ENCODE data around the gene PPP1R9A.

The PPP1R9A gene

GRCh38 chr7:94940241-94940640 lies 32.8 kb downstream of the PPP1R9A start:
- H3K27ac ChIP-seq (ENCODE audit: insufficient read depth, low read depth, low read length, poor library complexity, severe bottlenecking): no peak overlapping the region
- H3K36me3 ChIP-seq (ENCODE audit: control insufficient read depth, insufficient read depth, low read length): no peaks in the 10 kb centered on the region
- H3K27me3 ChIP-seq (ENCODE audit: control insufficient read depth, insufficient read depth, low read length, poor library complexity, severe bottlenecking): no peaks in the 10 kb centered on the region
- H3K4me3 ChIP-seq (ENCODE audit: insufficient read depth, low read depth, low read length): no peak overlapping the region
- H3K9me3 ChIP-seq (ENCODE audit: control insufficient read depth, low read length): no peaks in the 10 kb centered on the region
- H3K4me1 ChIP-seq (ENCODE audit: control insufficient read depth, insufficient read depth, low read length): no peaks in the 10 kb centered on the region

DNA sequence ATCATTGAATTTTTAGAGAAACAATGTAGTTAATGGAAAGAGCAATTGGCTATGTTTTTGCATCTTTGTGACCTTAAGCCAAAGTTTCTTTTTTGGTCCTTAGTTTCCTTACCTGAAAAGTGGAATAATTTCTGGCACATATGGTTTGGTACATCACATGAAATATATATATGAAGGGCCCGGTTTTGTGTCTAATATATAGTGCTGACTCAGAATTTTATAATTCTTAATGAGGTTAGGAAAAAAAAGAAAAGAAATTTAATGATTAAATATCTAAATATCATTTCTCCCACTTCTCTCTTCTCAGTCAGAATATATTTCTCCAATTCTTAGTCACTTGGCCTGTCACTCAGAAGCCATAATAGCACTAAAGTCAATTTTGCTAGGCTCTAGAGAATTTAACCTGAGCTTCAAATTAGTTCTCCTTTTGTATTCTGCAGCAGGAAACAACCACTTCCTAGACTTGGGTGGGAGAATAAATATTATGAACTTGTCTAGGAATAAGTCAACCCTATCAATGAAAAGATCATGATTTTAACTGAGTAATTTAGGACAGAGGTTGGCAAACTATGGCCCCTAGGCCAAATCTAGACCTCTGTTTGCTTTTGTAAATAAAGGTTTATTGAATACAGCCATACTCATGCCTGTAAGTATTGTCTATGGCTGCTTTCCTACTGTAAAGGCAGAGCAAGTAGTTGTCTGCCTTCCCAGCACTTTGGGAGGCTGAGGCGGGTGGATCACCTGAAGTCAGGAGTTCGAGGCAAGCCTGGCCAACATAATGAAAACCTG lies 34.6 kb downstream of the PPP1R9A start:
- Histone ChIP-seq H3K4me1 (ENCODE audit: control insufficient read depth, insufficient read depth, low read length) (no peaks in the 10 kb centered on the region), H3K36me3 (ENCODE audit: control insufficient read depth, insufficient read depth, low read length) (no peaks in the 10 kb centered on the region), H3K4me3 (ENCODE audit: insufficient read depth, low read depth, low read length) (no peak overlapping the region), H3K27ac (ENCODE audit: insufficient read depth, low read depth, low read length, poor library complexity, severe bottlenecking) (no peak overlapping the region), H3K27me3 (ENCODE audit: control insufficient read depth, insufficient read depth, low read length, poor library complexity, severe bottlenecking) (no peaks in the 10 kb centered on the region), H3K9me3 (ENCODE audit: control insufficient read depth, low read length) (no peaks in the 10 kb centered on the region)
- WGBS, 2 experiments: 77 to 96% methylated on average over 2 to 3 of the region's 3 CpGs

GRCh38 chr7:94943134-94943533 lies 35.7 kb downstream of the PPP1R9A start:
- no peak overlapping the region for H3K4me3 ChIP-seq (ENCODE audit: insufficient read depth, low read depth, low read length)
- no peaks in the 10 kb centered on the region for H3K9me3 ChIP-seq (ENCODE audit: control insufficient read depth, low read length)
- H3K36me3 ChIP-seq (ENCODE audit: control insufficient read depth, insufficient read depth, low read length): no peaks in the 10 kb centered on the region
- no peak overlapping the region for H3K27ac ChIP-seq (ENCODE audit: insufficient read depth, low read depth, low read length, poor library complexity, severe bottlenecking)
- H3K4me1 ChIP-seq (ENCODE audit: control insufficient read depth, insufficient read depth, low read length): no peaks in the 10 kb centered on the region
- no peaks in the 10 kb centered on the region for H3K27me3 ChIP-seq (ENCODE audit: control insufficient read depth, insufficient read depth, low read length, poor library complexity, severe bottlenecking)

DNA sequence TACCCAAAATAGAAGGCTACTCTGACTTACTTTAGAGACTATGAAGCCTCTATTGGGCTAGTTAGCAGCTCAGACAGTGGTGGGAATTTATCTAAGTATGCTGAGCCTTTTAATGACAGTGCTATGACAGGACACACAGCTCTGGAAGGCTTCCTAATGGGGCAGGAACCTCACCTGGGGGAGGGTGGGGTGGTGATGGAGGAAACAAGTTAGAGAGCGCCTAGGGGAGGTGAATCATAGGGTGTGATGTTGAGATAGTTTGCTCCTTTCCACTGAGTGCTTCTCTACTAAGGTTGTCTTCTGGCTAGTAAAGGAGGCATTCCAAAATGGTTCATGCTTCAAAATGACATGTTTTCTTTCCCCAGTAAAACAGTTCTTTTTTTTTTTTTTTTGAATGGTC lies 42.1 kb downstream of the PPP1R9A start:
- Histone ChIP-seq H3K9me3 (ENCODE audit: control insufficient read depth, low read length) (no peaks in the 10 kb centered on the region), H3K27ac (ENCODE audit: insufficient read depth, low read depth, low read length, poor library complexity, severe bottlenecking) (no peak overlapping the region), H3K27me3 (ENCODE audit: control insufficient read depth, insufficient read depth, low read length, poor library complexity, severe bottlenecking) (no peaks in the 10 kb centered on the region), H3K4me3 (ENCODE audit: insufficient read depth, low read depth, low read length) (no peak overlapping the region), H3K36me3 (ENCODE audit: control insufficient read depth, insufficient read depth, low read length) (no peaks in the 10 kb centered on the region), H3K4me1 (ENCODE audit: control insufficient read depth, insufficient read depth, low read length) (no peaks in the 10 kb centered on the region)
- 87 to 93% methylated on average over 1 of the region's 1 CpG for WGBS, 2 experiments

GRCh38 chr7:94955807-94956206 lies 48.4 kb downstream of the PPP1R9A start:
- H3K27ac ChIP-seq (ENCODE audit: insufficient read depth, low read depth, low read length, poor library complexity, severe bottlenecking): no peak overlapping the region
- H3K9me3 ChIP-seq (ENCODE audit: control insufficient read depth, low read length): no peaks in the 10 kb centered on the region
- H3K36me3 ChIP-seq (ENCODE audit: control insufficient read depth, insufficient read depth, low read length): no peaks in the 10 kb centered on the region
- H3K4me3 ChIP-seq (ENCODE audit: insufficient read depth, low read depth, low read length): no peak overlapping the region
- H3K4me1 ChIP-seq (ENCODE audit: control insufficient read depth, insufficient read depth, low read length): no peaks in the 10 kb centered on the region
- H3K27me3 ChIP-seq (ENCODE audit: control insufficient read depth, insufficient read depth, low read length, poor library complexity, severe bottlenecking): no peaks in the 10 kb centered on the region
- WGBS, 2 experiments: 93% methylated on average over 3 of the region's 3 CpGs

DNA sequence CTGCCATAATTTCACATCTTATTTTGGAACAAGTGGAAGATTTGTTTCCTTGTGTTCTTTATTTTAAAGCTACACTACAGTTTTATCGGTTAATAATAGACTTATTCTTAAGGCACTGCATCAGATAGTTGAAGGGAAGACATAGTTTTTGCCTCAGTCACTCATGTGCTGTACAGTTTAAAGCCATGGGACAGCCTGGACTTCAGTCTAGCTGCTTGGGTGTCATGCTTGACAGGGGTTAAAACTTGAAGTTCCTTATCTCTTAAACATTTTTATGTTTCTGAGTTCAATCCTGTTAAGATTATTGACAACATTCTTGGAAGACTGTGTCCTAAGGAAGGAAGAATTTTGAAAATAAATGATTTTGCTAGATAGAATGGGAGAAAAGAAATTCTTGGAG lies 49.7 kb downstream of the PPP1R9A start:
- Histone ChIP-seq H3K36me3 (ENCODE audit: control insufficient read depth, insufficient read depth, low read length) (no peaks in the 10 kb centered on the region), H3K4me3 (ENCODE audit: insufficient read depth, low read depth, low read length) (no peak overlapping the region), H3K27me3 (ENCODE audit: control insufficient read depth, insufficient read depth, low read length, poor library complexity, severe bottlenecking) (no peaks in the 10 kb centered on the region), H3K9me3 (ENCODE audit: control insufficient read depth, low read length) (no peaks in the 10 kb centered on the region), H3K4me1 (ENCODE audit: control insufficient read depth, insufficient read depth, low read length) (no peaks in the 10 kb centered on the region), H3K27ac (ENCODE audit: insufficient read depth, low read depth, low read length, poor library complexity, severe bottlenecking) (no peak overlapping the region)
- 100% methylated on average over 1 of the region's 1 CpG; no CpG with 5 or more reads in 1 of the 2 experiments for WGBS, 2 experiments

GRCh38 chr7:94962661-94963060 lies 55.3 kb downstream of the PPP1R9A start:
- WGBS, 2 experiments: 83 to 88% methylated on average over 2 of the region's 2 CpGs
- Histone ChIP-seq H3K27me3 (ENCODE audit: control insufficient read depth, insufficient read depth, low read length, poor library complexity, severe bottlenecking) (no peaks in the 10 kb centered on the region), H3K27ac (ENCODE audit: insufficient read depth, low read depth, low read length, poor library complexity, severe bottlenecking) (no peak overlapping the region)

DNA sequence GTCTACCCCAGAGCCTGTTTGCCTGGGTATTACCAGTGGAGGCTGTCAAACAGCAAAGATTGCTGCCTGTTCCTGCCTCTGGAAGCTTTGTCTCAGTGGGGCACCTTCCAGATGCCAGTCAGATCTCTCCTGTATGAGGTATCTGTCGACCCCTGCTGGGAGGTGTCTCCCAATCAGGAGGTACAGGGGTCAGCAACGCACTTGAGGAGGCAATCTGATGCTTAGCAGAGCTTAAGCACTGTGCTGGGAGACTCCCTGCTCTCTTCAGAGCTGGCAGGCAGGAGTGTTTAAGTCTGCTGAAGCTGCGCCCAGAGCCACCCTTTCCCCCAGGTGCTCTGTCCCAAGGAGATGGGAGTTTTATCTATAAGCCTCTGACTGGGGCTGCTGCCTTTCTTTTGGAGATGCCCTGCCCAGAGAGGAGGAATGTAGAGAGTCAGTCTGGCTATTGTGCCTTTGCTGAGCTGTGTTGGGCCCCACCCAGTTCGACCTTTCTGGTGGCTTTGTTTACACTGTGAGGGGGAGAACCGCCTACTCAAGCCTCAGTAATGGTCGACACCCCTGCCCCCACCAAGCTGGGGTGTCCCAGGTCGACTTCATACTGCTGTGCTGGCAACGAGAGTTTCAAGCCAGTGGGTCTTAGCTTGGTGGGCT lies 62.2 kb downstream of the PPP1R9A start:
- Histone ChIP-seq H3K4me3 (ENCODE audit: insufficient read depth, low read depth, low read length) (no peak overlapping the region), H3K36me3 (ENCODE audit: control insufficient read depth, insufficient read depth, low read length) (no peaks in the 10 kb centered on the region), H3K27me3 (ENCODE audit: control insufficient read depth, insufficient read depth, low read length, poor library complexity, severe bottlenecking) (no peaks in the 10 kb centered on the region), H3K27ac (ENCODE audit: insufficient read depth, low read depth, low read length, poor library complexity, severe bottlenecking) (no peak overlapping the region), H3K9me3 (ENCODE audit: control insufficient read depth, low read length) (no peaks in the 10 kb centered on the region), H3K4me1 (ENCODE audit: control insufficient read depth, insufficient read depth, low read length) (peaks cover 11% of the 10 kb centered on the region)
- 42 to 45% methylated on average over 8 of the region's 8 CpGs for WGBS, 2 experiments

More at GRCh38 chr7:94962661-94963060, 55.3 kb downstream of the PPP1R9A start:
- H3K36me3 ChIP-seq (ENCODE audit: control insufficient read depth, insufficient read depth, low read length): no peaks in the 10 kb centered on the region
- no peaks in the 10 kb centered on the region for H3K4me1 ChIP-seq (ENCODE audit: control insufficient read depth, insufficient read depth, low read length)
- H3K4me3 ChIP-seq (ENCODE audit: insufficient read depth, low read depth, low read length): no peak overlapping the region
- H3K9me3 ChIP-seq (ENCODE audit: control insufficient read depth, low read length): no peaks in the 10 kb centered on the region

DNA sequence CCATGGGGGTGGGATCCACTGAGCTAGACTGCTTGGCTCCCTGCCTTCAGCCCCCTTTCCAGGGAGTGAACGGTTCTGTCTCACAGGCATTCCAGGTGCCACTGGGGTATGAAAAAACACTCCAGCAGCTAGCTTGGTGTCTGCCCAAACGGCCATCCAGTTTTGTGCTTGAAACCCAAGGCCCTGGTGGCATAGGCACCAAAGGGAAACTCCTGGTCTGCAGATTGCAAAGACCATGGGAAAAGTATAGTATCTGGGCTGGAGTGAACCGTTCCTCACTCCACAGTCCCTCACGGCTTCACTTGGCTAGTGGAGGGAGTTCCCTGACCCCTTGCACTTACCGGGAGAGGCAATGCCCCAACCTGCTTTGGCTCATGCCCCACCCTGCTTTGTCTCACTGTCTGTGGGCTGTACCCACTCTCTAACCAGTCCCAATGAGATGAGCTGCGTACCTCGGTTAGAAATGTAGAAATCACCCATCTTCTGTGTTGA lies 62.7 kb downstream of the PPP1R9A start:
- 86 to 92% methylated on average over 7 of the region's 7 CpGs for WGBS, 2 experiments
- Histone ChIP-seq H3K9me3 (ENCODE audit: control insufficient read depth, low read length) (no peaks in the 10 kb centered on the region), H3K27ac (ENCODE audit: insufficient read depth, low read depth, low read length, poor library complexity, severe bottlenecking) (no peak overlapping the region)

DNA sequence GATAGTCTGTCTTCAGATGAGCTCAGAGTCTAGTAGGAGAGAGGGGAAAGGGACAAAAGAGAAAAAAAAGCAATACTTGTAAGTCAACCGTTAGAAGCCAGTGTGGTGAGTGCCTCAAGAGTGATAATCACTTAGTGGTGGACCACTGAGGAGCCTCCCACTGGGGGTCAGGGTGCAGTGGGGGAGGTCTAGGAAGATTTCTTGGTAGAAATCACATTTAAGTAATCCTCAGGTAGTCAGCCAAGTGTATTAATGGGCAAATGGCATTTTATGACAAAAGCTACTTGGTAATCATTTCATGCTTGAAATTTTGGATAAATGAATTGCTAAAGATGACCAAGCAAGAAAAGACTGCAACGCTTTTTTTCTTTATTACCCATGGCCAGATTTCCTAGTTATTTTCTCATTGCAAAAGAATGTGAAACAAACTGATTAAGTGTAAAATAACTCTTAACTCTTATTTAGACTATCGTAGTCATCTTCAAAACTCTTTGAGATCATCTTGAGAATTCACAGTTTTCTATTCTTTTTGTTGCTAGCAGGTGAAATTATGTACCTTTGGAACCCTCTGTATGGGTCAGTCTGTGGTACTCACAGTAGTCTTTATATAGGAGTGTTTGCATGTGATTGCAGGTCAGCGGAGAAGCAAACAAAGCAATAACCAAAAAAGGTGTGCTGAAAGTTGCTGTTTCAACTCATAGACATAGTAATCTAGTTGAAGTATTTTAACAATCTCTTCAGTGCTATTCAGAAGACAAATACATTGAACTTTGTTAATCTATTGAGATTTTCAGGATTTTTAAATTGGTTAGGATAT lies 63.9 kb downstream of the PPP1R9A start:
- Histone ChIP-seq H3K4me1 (ENCODE audit: control insufficient read depth, insufficient read depth, low read length) (peaks cover 11% of the 10 kb centered on the region), H3K9me3 (ENCODE audit: control insufficient read depth, low read length) (no peaks in the 10 kb centered on the region), H3K27ac (ENCODE audit: insufficient read depth, low read depth, low read length, poor library complexity, severe bottlenecking) (no peak overlapping the region), H3K36me3 (ENCODE audit: control insufficient read depth, insufficient read depth, low read length) (no peaks in the 10 kb centered on the region), H3K27me3 (ENCODE audit: control insufficient read depth, insufficient read depth, low read length, poor library complexity, severe bottlenecking) (no peaks in the 10 kb centered on the region), H3K4me3 (ENCODE audit: insufficient read depth, low read depth, low read length) (no peak overlapping the region)
- WGBS, 2 experiments: 87 to 91% methylated on average over 4 of the region's 4 CpGs

More for the DNA sequence above, 62.7 kb downstream of the PPP1R9A start:
- peaks cover 11% of the 10 kb centered on the region for H3K4me1 ChIP-seq (ENCODE audit: control insufficient read depth, insufficient read depth, low read length)
- H3K4me3 ChIP-seq (ENCODE audit: insufficient read depth, low read depth, low read length): no peak overlapping the region
- H3K36me3 ChIP-seq (ENCODE audit: control insufficient read depth, insufficient read depth, low read length): no peaks in the 10 kb centered on the region
- no peaks in the 10 kb centered on the region for H3K27me3 ChIP-seq (ENCODE audit: control insufficient read depth, insufficient read depth, low read length, poor library complexity, severe bottlenecking)

Data from ectodermal cell (in vitro differentiated cells).